ENCODE results near the gene TCERG1L.

- 0 out of 2 replicates have a peak, but pooled peaks have one; percentile 39 for TF ChIP-seq GATA2 (IDR thresholded peaks at IDR 0.05; ENCODE audit: low read depth, low read length)
- TF ChIP-seq GATA3 (IDR thresholded peaks at IDR 0.05; ENCODE audit: low read depth, low read length) = no peak
These were observed 228.5 kb downstream of the TCERG1L start for GRCh38 chr10:131082991-131083481.
